ENCODE measurements around the gene PHACTR3. TPM values are rescaled to one million over a fixed set of nuclear protein-coding genes. Genes with fewer than 3 reads are reported as not detected.

The PHACTR3 gene
- total RNA-seq, 1 experiment from 2014 or later: not detected

- CTCF ChIA-PET: no interaction called here
- no peak for ATAC-seq
- H2AFZ ChIP-seq (ENCODE audit: low read depth, low read length, poor library complexity, severe bottlenecking): no peak overlapping the region
These were observed 227.6 kb downstream of the PHACTR3 start for GRCh38 chr20:59831916-59832270.

DNA sequence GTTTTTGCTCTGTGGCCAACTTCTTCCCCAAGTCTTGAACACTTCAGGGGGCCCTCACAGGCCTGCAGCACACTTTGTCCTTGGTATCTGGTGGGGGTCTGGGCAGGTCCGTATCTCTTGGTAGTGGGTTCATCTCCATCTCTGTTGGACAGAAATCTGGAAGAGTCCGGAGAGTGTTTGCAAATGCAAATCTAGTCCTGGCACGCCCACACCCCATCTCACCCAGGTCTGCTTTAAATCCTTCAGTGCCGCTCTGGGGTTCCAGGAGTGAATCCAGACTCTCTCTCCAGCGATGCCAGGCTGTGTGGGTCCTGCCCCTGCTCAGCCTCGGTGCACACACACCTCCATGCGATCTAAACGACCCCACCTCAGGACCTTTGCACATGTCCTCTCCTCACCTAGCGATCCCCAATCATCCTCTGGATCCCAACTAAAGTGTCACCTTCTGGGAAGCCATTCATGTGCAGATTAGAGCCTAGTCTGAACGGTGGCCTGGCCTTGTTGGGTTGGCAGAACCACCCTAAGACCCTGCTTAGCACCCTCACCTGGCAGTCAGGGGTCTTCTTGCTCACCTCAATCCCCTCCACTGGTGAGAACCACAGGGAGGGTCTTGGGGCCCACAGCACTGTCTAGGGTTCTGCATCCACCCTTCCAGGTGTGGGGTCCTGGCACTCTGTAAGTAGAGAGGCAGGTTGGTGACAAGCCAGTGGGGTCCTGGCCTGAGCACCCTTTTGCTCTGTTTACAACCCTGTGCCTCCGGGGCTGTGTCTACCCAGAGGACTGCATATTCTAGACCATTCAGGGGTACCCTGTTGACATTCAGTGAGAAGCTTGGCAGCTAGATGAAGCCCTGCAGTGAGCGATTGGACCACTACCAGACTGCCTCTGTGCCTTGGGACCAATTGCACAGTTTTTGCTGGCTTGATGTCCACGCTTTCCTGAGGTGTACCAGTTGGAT, 228.3 kb downstream of the PHACTR3 start:
- DNase-seq (ENCODE audit: low read depth, low spot score) (no peak), ATAC-seq (no peak)
- H2AFZ ChIP-seq (ENCODE audit: low read depth, low read length, poor library complexity, severe bottlenecking): no peak overlapping the region
- H3K27me3 ChIP-seq (ENCODE audit: insufficient read depth, low read length): peaks cover 36% of the 10 kb centered on the region
- no peaks in the 10 kb centered on the region for H3K9me3 ChIP-seq (ENCODE audit: control insufficient read depth in 1 of 2, insufficient read depth in 1 of 2, low read depth in 1 of 2, low read length in 2 of 2)
- intact Hi-C loops (cut with micrococcal nuclease): no loop called here
- POLR2A ChIA-PET: no interaction called here
- no peaks in the 10 kb centered on the region; a peak in 1 of 4 replicates for H3K4me1 ChIP-seq (ENCODE audit: control insufficient read depth in 1 of 2, insufficient read depth in 2 of 2, low read length in 2 of 2)
- no peak overlapping the region for H3K4me2 ChIP-seq (ENCODE audit: low read length)
- H3K9me2 ChIP-seq (ENCODE audit: insufficient read depth): no peaks in the 10 kb centered on the region
- H3K4me3 ChIP-seq (replicated peaks in 1 of 2; ENCODE audit: low read depth in 1 of 2, low read length in 2 of 2): no peak overlapping the region
- BruUV-seq (replicated peaks): no TSS peak
- no peaks in the 10 kb centered on the region for H4K20me1 ChIP-seq (ENCODE audit: insufficient read depth)
- no peaks in the 10 kb centered on the region for H3K79me2 ChIP-seq (ENCODE audit: insufficient read depth, low read length)
- H3K9ac ChIP-seq (ENCODE audit: low read length): no peak overlapping the region
- no peak overlapping the region for H3K27ac ChIP-seq (ENCODE audit: low read depth, low read length)
- CTCF ChIA-PET: no interaction called here
- RAD21 ChIA-PET (ENCODE audit: low non-redundant PET in 1 of 2, low total read pairs in 2 of 2, uncharacterized antibody in 2 of 2, unreplicated experiment in 2 of 2): no interaction called here
- no peaks in the 10 kb centered on the region for H3K36me3 ChIP-seq (ENCODE audit: control insufficient read depth in 1 of 2, insufficient read depth in 2 of 2, low read length in 2 of 2)
- TF ChIP-seq EGR1 (IDR thresholded peaks at IDR 0.05; ENCODE audit: low read depth): no peak
- TF ChIP-seq ZNF274 (IDR thresholded peaks at IDR 0.05; ENCODE audit: low read depth, low read length): no peak
- TF ChIP-seq CTCF (IDR thresholded peaks at IDR 0.05 in 2 of 3, conservative IDR thresholded peaks at IDR 0.05 in 1 of 3; ENCODE audit: borderline replicate concordance in 1 of 3, insufficient read depth in 1 of 3, low read depth in 2 of 3, low read length in 2 of 3): no peak
- TF ChIP-seq, protein P1, sequence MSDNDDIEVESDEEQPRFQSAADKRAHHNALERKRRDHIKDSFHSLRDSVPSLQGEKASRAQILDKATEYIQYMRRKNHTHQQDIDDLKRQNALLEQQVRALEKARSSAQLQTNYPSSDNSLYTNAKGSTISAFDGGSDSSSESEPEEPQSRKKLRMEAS (IDR thresholded peaks at IDR 0.05): no peak
- TF ChIP-seq CEBPB (IDR thresholded peaks at IDR 0.05; ENCODE audit: low read depth): no peak
- no peak for TF ChIP-seq POLR2AphosphoS5 (IDR thresholded peaks at IDR 0.05; ENCODE audit: low read depth, low read length)
- TF ChIP-seq YY1 (IDR thresholded peaks at IDR 0.05; ENCODE audit: extremely low read depth, insufficient replicate concordance, low read depth, low read length): no peak
- TF ChIP-seq RAD21 (IDR thresholded peaks at IDR 0.05; ENCODE audit: low read depth): no peak
- no peak for TF ChIP-seq TCF7L2 (IDR thresholded peaks at IDR 0.05; ENCODE audit: borderline replicate concordance, extremely low read depth, insufficient read depth, insufficient read length)
- no peak for TF ChIP-seq CBX3 (IDR thresholded peaks at IDR 0.05; ENCODE audit: low read depth)
- no peak for TF ChIP-seq EZH2 (IDR thresholded peaks at IDR 0.05)
- no peak for TF ChIP-seq JUND (IDR thresholded peaks at IDR 0.05)
- no peak for TF ChIP-seq ZBTB33 (IDR thresholded peaks at IDR 0.05; ENCODE audit: extremely low read depth, insufficient replicate concordance, low read length)

More at GRCh38 chr20:59831916-59832270, 227.6 kb downstream of the PHACTR3 start:
- Histone ChIP-seq H3K4me2 (ENCODE audit: low read length) (no peak overlapping the region), H3K4me1 (ENCODE audit: control insufficient read depth in 1 of 2, insufficient read depth in 2 of 2, low read length in 2 of 2) (no peaks in the 10 kb centered on the region; a peak in 1 of 4 replicates), H3K27ac (ENCODE audit: low read depth, low read length) (no peak overlapping the region), H3K36me3 (ENCODE audit: control insufficient read depth in 1 of 2, insufficient read depth in 2 of 2, low read length in 2 of 2) (no peaks in the 10 kb centered on the region), H3K27me3 (ENCODE audit: insufficient read depth, low read length) (peaks cover 39% of the 10 kb centered on the region), H3K9ac (ENCODE audit: low read length) (no peak overlapping the region), H3K79me2 (ENCODE audit: insufficient read depth, low read length) (no peaks in the 10 kb centered on the region), H3K4me3 (replicated peaks in 1 of 2; ENCODE audit: low read depth in 1 of 2, low read length in 2 of 2) (no peak overlapping the region), H3K9me2 (ENCODE audit: insufficient read depth) (no peaks in the 10 kb centered on the region), H4K20me1 (ENCODE audit: insufficient read depth) (no peaks in the 10 kb centered on the region), H3K9me3 (ENCODE audit: control insufficient read depth in 1 of 2, insufficient read depth in 1 of 2, low read depth in 1 of 2, low read length in 2 of 2) (no peaks in the 10 kb centered on the region)
- DNase-seq (ENCODE audit: low read depth, low spot score): no peak
- ChIA-PET POLR2A (no interaction called here), RAD21 (ENCODE audit: low non-redundant PET in 1 of 2, low total read pairs in 2 of 2, uncharacterized antibody in 2 of 2, unreplicated experiment in 2 of 2) (no interaction called here)
- intact Hi-C loops (cut with micrococcal nuclease): no loop called here
- BruUV-seq (replicated peaks): no TSS peak
- no peak for TF ChIP-seq ELF1 (IDR thresholded peaks at IDR 0.05; ENCODE audit: borderline replicate concordance, low read depth)

Data from HCT116 (cell line).